Measurements from ENCODE around the gene NDE1. TPM values are rescaled to one million over a fixed set of nuclear protein-coding genes. Genes with fewer than 3 reads are reported as not detected.
A peak's percentile ranks its signal among the peaks of the same experiment; 100 is the strongest.

The NDE1 gene
- total RNA-seq, 1 donor from 2014 or later = 42.5 TPM

- Mint-ChIP-seq H3K4me1 (ENCODE audit: low read depth) (no peaks in the 10 kb centered on the region), H3K4me3 (ENCODE audit: low read depth) (no peak overlapping the region), H3K36me3 (ENCODE audit: insufficient read depth) (peaks cover 8% of the 10 kb centered on the region), H3K9me3 (ENCODE audit: low read depth) (no peaks in the 10 kb centered on the region), H3K27me3 (no peaks in the 10 kb centered on the region), H3K27ac (no peak overlapping the region)
- no peak for DNase-seq (ENCODE audit: low spot score, unreplicated experiment)
- no peak for TF ChIP-seq CTCF (IDR thresholded peaks at IDR 0.05; ENCODE audit: unreplicated experiment)
Measured at GRCh38 chr16:15694499-15694898, 44.5 kb downstream of the NDE1 start.

- H3K9me3 Mint-ChIP-seq (ENCODE audit: low read depth) = no peaks in the 10 kb centered on the region
- no peak overlapping the region for H3K4me3 Mint-ChIP-seq (ENCODE audit: low read depth)
- H3K27me3 Mint-ChIP-seq = no peaks in the 10 kb centered on the region
- peaks cover 14% of the 10 kb centered on the region for H3K36me3 Mint-ChIP-seq (ENCODE audit: insufficient read depth)
- no peak for TF ChIP-seq CTCF (IDR thresholded peaks at IDR 0.05; ENCODE audit: unreplicated experiment)
- peak overlapping the region; percentile 62 for H3K27ac Mint-ChIP-seq
- DNase-seq (ENCODE audit: low spot score, unreplicated experiment) = no peak
- H3K4me1 Mint-ChIP-seq (ENCODE audit: low read depth) = no peaks in the 10 kb centered on the region
Measured at GRCh38 chr16:15699819-15700218, 49.8 kb downstream of the NDE1 start.

GRCh38 chr16:15701367-15701766, 51.3 kb downstream of the NDE1 start:
- no peak overlapping the region for H3K4me3 Mint-ChIP-seq (ENCODE audit: low read depth)
- peaks cover 14% of the 10 kb centered on the region for H3K36me3 Mint-ChIP-seq (ENCODE audit: insufficient read depth)
- DNase-seq (ENCODE audit: low spot score, unreplicated experiment) = no peak
- H3K4me1 Mint-ChIP-seq (ENCODE audit: low read depth) = no peaks in the 10 kb centered on the region
- H3K27ac Mint-ChIP-seq = no peak overlapping the region
- H3K9me3 Mint-ChIP-seq (ENCODE audit: low read depth) = no peaks in the 10 kb centered on the region
- no peaks in the 10 kb centered on the region for H3K27me3 Mint-ChIP-seq
- no peak for TF ChIP-seq CTCF (IDR thresholded peaks at IDR 0.05; ENCODE audit: unreplicated experiment)

GRCh38 chr16:15701975-15702970, 52.2 kb downstream of the NDE1 start:
- no peaks in the 10 kb centered on the region for H3K4me1 Mint-ChIP-seq (ENCODE audit: low read depth)
- no peak overlapping the region for H3K4me3 Mint-ChIP-seq (ENCODE audit: low read depth)
- no peak for TF ChIP-seq CTCF (IDR thresholded peaks at IDR 0.05; ENCODE audit: unreplicated experiment)
- no peak for DNase-seq (ENCODE audit: low spot score, unreplicated experiment)
- no peak overlapping the region for H3K27ac Mint-ChIP-seq
- H3K9me3 Mint-ChIP-seq (ENCODE audit: low read depth) = no peaks in the 10 kb centered on the region
- no peaks in the 10 kb centered on the region for H3K27me3 Mint-ChIP-seq
- H3K36me3 Mint-ChIP-seq (ENCODE audit: insufficient read depth) = peaks cover 10% of the 10 kb centered on the region

GRCh38 chr16:15703029-15703736, 53.1 kb downstream of the NDE1 start:
- TF ChIP-seq CTCF (IDR thresholded peaks at IDR 0.05; ENCODE audit: unreplicated experiment) = no peak
- no peak for DNase-seq (ENCODE audit: low spot score, unreplicated experiment)
- H3K27me3 Mint-ChIP-seq = no peaks in the 10 kb centered on the region
- no peak overlapping the region for H3K27ac Mint-ChIP-seq
- H3K4me3 Mint-ChIP-seq (ENCODE audit: low read depth) = no peak overlapping the region
- no peaks in the 10 kb centered on the region for H3K9me3 Mint-ChIP-seq (ENCODE audit: low read depth)
- H3K4me1 Mint-ChIP-seq (ENCODE audit: low read depth) = no peaks in the 10 kb centered on the region
- peaks cover 10% of the 10 kb centered on the region for H3K36me3 Mint-ChIP-seq (ENCODE audit: insufficient read depth)
